Eye (tissue), 1 donor: ENCODE measurements around the gene FCSK.
A peak's percentile ranks its signal among the peaks of the same experiment; 100 is the strongest.

Experiments used
- DNase-seq: peaks from one replicate; pipeline ENCODE4 v3.0.0-alpha.2; 2015

The FCSK gene

DNA sequence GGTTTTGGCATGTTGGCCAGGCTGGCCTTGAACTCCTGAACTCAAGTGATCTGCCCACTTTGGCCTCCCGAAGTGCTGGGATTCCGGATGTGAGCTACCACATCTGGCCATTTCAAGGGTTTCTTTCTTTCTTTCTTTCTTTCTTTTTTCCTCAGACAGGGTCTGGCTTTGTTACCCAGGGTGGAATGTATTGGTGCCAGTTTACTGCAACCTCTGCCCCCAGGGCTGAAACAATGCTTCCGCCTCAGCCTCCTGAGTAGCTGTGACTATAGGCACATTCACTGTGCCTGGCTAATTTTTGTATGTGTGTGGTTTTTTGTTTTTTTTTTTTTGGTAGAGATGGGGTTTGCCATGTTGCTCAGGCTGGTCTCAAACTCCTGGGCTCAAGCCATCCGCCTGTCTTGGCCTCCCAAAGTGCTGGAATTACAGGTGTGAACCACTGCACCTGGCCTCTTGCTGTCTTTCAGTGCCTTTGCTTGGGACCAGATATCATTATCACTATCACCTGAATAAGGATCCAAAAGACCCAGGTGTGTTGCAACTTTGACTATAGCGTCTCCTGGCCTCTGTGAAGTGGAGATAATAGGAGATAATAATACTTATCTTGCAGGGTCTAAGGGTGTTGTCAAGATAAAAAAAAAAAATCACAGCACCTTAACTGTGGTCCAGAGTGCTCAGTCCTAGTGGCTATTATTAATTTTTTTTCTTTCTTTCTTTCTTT, 3.2 kb downstream of the FCSK start:
- no peak for DNase-seq

DNA sequence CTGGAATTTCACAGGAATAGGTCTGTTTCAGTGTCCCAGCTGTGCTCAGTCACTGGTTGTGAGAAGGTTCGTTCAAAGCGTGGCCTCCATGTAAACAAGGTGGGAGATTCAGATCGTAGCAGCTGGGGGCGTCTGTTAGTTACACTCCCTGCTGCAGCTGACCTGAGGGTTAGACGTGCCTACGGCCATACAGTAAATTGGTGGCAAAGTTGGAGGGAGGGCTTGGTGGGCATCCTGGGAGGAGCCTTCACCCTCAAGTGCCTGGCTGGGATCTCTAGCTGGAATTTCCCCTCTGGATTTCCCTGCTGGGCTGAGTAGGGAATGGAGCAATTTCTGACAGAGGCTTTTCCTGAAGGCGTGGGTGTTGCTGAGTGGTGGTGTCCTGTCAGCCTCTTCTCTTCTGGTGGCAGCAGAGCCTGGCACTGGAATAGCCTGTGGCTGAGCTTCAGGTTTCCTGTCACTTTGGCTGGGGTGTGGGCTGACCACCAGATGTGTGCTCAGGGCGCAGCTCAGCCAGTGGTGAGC, 6.4 kb downstream of the FCSK start:
- DNase-seq, result no peak

DNA sequence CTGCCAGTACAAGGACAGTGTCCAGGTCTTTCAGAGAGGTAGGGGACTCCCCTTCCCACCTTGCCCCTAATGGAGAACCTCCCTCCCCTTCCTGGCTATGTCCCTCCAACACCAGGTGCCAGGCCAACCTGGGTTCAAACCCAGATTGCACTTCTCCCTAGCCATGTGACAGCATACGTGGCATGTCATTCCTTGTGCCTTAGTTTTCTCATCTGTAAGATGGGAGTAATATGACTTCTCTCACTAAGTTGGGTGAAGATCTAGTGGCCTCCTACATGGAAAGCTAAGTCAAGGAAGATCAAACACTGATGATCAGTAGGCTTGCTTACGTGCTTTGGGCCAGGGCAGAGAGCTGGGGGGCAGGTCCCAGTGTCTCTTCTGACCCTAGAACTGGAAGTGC, 8.8 kb downstream of the FCSK start:
- DNase-seq, result no peak

DNA sequence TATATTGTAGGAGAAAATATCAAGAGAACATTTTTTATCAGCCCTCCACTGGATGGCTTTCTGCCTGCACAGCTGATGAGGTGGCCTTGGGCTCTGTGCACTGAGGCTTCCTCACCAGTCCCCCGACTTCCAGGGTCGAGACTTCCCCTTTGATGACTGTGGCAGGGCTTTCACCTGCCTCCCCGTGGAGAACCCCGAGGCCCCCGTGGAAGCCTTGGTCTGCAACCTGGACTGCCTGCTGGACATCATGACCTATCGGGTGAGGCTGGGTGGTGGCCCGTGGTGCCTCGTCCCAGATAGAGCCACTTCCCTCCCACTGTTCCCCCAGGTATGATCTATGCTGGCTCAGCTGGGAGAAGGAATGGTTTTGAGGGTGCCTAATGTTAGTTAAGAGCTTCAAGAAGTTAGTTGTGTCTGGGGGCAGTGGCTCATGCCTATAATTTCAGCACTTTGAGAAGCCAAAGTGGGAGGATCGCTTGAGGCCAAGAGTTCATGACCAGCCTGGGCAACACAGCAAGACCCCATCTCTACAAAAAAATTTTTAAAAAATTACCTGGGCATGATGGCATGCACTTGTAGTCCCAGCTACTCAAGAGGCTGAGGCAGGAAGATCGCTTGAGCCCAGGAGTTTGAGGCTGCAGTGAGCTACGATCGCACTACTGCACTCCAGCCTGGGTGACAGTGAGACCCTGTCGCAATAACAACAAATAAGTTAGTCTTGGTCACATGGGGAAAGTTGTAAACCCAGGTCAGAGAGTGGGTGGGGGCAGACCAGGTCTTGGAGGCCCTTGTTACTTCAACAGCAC, 11.8 kb downstream of the FCSK start:
- no peak for DNase-seq

DNA sequence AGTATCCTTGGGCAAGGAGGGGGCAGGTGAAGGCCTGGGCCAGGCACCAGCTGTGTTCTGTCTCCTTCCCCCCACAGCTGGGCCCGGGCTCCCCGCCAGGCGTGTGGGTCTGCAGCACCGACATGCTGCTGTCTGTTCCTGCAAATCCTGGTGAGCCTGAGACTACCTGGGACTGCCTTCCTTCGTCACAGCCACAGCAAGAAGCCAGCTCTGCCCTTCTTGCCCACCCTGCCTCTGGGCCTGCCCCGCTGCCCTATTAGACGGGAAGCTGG, 12.3 kb downstream of the FCSK start:
- DNase-seq, result no peak

DNA sequence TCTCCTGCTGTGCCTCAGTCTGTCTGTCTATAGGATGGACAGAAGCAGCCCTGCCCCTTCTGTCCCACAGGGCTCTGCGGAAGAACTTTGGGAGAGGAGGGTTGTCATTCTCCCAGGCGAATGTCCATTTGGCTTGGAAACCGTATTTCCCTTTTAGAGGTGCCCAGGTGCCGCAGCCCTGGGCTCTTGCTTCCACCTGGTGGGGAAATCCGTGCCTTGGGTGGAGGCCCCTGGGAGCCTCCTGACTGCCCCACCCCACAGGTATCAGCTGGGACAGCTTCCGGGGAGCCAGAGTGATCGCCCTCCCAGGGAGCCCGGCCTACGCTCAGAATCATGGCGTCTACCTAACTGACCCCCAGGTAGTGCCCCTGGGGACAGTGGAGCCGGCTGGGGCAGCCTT, 12.7 kb downstream of the FCSK start:
- DNase-seq, result no peak

DNA sequence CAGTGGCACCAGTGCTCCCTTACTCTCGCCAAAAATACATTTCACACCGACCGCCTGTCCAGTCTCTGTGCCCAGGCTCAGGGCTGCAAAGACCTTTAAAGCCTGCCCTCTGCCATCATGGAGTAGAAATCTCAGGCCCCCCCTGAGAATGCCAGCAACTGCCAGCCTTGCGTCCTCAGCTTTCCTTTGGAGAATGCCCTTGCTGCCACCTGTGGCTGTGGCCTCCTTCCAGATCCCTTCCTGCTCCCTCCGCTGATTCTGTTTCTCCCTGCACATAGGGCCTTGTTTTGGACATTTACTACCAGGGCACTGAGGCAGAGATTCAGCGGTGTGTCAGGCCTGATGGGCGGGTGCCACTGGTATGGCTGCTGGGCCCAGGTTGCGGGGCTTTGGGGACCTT, 13.2 kb downstream of the FCSK start:
- DNase-seq, result no peak

DNA sequence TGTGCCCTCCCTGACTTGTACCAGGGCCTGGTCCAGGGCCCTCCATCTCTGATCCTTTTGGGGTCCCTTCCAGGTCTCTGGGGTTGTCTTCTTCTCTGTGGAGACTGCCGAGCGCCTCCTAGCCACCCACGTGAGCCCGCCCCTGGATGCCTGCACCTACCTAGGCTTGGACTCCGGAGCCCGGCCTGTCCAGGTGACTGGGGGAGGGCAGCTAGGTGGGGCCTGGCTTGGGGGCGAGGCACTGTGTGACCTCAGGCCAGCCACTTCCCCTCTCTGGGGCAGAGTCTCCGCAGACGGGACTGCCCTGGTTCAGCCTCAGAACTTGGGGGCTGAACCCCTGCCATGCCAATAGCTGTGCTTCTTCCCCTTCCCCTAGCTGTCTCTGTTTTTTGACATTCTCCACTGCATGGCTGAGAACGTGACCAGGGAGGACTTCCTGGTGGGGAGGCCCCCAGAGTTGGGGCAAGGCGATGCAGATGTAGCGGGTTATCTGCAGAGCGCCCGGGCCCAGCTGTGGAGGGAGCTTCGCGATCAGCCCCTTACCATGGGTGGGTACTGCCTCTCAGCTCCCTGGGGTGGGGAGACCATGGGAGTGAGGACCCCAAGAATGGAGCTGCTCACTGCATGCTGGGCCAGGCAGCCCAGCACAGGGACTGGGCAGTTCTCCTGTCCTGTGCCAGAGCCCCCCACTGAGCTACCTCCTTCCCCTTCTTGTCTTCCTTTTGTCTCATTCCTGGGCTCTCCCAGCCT, 14.6 kb downstream of the FCSK start:
- DNase-seq, result no peak

DNA sequence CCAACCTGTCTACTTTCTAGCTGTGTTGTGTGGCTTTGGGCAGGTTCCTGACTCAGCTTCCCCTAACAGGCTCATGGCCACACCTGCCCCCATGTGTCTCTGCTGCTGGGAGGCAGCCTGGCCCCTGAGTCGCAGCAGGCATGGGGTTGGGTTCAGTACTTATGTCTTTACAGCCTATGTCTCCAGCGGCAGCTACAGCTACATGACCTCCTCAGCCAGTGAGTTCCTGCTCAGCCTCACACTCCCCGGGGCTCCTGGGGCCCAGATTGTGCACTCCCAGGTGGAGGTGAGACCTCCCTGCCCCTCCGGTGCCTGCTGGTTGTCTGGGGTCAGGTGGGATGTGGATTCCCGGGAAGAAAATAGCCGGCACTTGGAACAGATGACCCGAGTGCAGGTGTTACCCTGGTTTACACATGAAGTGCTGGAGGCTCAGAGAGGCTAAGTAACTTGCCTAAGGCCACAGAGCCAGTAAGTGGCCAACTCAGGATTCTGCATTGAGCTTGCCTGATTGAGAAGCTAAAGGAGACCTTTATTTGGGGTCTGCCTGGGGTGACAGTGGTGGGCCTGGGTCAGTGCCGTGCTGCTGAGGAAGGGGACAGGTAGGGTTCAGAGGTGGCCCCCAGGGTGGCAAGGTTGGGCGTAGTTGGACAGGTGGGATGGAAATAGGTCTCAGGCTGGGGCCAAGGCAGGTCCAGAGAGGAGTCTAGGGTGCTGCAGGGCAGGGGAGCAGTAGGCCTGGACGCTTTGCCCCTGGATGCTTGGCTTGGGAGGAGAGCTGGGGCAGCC, 15.9 kb downstream of the FCSK start:
- no peak for DNase-seq

DNA sequence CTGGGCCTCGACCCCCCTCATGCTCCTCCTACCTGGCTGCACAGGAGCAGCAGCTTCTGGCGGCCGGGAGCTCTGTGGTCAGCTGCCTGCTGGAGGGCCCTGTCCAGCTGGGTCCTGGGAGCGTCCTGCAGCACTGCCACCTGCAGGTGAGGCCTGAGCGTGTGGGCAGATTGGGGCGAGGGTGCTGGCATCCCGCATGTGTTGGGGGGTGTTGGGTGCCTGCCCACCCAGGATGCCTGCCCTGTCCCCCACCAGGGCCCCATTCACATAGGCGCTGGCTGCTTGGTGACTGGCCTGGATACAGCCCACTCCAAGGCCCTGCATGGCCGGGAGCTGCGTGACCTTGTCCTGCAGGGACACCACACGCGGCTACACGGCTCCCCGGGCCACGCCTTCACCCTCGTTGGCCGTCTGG, 16.5 kb downstream of the FCSK start:
- DNase-seq, result peak; percentile 45

DNA sequence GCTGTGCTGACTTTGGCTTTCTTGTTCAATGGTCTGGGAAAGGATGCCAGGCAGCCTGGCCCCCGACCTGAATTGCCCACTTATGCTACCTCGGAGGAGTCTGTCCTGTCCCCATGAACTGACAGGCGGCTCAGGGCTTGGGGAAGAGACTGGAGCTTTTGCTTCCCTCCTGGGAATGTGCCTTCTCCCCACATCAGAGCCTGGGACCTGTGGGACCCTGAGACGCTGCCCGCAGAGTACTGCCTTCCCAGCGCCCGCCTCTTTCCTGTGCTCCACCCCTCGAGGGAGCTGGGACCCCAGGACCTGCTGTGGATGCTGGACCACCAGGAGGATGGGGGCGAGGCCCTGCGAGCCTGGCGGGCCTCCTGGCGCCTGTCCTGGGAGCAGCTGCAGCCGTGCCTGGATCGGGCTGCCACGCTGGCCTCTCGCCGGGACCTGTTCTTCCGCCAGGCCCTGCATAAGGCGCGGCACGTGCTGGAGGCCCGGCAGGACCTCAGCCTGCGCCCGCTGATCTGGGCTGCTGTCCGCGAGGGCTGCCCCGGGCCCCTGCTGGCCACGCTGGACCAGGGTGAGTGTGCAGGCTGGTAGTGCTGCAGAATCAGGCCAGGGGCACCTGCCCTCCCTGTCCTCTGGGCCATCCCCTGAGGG, 18.5 kb downstream of the FCSK start:
- no peak for DNase-seq

DNA sequence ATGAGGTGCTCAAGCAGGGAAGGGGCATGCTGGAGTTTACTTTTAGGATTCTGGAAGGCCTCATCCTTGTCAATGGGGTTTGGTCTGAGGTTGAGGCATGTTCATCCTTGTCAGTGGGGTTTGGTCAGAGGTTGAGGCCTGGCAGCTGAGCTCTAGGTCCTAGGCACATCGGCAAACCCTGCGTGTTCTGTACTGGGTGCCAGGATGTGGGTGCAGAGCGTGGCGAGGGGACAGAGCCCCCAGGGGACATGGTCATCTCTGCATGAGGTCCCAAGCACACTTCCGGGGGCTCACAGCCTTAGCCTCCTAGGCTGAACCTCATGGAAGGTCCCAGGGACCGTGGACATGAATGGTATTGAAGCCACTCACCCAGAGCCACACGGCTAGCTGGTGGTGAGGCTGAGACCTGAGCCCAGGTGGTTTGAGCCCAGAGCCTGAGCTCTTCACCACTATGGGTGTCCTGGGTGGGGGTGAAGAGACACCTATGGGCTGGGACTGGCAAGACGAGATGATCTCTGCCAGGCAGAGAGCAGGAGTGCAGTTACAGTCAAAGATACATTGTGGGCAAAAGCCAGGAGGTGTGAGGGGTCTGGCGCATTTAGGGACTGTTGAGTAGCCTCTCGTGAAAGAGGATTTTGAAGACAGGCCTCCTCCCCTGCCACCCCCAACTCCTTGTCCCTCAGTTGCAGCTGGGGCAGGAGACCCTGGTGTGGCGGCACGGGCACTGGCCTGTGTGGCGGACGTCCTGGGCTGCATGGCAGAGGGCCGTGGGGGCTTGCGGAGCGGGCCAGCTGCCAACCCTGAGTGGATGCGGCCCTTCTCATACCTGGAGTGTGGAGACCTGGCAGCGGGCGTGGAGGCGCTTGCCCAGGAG, 19.3 kb downstream of the FCSK start:
- no peak for DNase-seq

DNA sequence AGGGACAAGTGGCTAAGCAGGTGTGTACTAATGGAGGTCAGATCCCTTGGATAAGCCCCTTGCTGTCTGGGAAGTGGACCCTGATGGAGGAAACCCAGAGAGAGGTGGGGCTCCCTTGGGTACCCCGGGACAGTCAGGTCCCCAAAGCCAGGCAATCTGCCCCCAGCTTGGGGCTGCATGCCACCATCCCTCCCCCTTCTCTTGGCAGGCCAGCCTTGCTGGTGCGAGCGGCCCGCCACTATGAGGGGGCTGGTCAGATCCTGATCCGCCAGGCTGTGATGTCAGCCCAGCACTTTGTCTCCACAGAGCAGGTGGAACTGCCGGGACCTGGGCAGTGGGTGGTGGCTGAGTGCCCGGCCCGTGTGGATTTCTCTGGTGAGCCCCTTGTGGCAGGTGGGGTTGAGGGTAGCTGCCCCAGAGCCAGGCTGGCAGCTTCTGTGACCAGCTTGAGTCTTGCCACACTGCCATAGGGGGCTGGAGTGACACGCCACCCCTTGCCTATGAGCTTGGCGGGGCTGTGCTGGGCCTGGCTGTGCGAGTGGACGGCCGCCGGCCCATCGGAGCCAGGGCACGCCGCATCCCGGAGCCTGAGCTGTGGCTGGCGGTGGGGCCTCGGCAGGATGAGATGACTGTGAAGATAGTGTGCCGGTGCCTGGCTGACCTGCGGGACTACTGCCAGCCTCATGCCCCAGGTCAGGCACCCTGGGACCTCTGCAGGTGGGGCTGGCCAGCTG, 20.1 kb downstream of the FCSK start:
- DNase-seq, result no peak

DNA sequence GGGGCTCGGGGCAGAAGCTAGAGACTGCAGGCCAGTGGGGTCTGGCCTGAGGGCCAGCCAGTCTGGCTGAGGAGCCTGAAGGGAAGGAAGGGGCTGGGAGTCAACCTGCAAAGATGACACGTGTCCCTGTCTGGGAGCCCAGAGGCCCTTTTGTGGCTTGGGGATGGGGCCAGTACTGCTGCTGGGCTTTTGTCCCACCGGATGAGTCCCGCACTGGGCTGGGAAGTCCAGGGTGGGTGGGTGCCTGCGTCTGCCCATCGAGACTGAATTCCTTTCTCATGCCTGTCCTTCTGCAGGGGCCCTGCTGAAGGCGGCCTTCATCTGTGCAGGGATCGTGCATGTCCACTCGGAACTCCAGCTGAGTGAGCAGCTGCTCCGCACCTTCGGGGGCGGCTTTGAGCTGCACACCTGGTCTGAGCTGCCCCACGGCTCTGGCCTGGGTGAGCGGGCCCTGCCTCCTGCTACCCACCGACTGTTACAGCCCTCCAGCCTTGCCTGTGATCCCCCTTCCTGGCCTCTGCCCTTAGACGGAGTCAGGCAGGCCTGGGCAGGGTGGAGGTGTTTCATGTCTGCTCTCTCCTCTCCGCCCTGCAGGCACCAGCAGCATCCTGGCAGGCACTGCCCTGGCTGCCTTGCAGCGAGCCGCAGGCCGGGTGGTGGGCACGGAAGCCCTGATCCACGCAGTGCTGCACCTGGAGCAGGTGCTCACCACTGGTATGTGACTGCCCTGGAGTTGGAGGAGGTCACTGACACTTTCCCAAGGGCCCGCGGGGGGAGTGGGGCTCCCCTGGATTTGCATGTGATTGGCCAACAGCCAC, 20.9 kb downstream of the FCSK start:
- no peak for DNase-seq

DNA sequence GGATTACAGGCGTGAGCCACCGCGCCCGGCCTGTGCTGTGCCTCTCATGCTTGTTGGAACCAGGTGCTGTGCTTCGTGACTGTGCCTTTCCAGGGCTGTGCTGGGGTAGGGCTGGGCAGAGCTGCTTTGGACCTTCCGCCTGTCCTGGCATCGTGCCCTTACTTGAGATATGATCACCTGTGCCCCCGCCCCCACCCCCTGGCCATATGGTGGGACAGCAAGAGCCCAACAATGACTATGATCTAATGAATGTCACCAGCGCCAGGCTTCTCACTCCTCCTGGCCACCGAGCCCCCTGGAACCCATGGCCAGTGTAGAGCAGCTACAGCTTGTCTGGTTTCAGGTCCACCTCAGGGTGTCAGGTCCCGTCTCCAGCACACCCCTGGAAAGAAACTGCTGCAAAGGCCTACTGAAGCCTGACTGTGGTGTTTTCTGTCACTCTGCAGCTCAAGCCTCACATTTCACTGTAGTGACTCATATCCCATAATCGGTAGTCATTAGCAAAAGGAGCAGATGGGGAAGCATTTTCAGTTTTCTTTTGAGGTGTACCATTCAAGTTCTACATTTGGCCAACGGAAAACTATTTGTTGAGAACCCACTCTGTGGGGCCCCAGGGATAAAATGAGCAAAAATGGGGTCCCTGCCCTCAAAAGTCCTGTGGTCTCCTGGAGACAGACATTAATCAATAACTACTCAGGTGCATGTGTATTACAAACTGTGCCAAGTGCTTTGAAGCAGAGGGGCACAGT, 22.1 kb downstream of the FCSK start:
- DNase-seq, result no peak

DNA sequence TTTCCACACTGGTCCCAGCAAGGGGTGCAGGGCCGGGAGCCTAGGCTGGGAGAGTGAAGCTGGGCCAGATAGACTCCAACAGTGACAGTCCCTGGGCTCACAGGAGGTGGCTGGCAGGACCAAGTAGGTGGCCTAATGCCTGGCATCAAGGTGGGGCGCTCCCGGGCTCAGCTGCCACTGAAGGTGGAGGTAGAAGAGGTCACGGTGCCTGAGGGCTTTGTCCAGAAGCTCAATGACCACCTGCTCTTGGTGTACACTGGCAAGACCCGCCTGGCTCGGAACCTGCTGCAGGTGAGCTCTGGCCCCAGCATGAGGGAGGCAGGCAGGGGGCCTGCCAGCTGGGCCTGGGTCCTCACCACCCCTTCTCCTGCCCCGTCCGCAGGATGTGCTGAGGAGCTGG, 23.8 kb downstream of the FCSK start:
- DNase-seq, result no peak

DNA sequence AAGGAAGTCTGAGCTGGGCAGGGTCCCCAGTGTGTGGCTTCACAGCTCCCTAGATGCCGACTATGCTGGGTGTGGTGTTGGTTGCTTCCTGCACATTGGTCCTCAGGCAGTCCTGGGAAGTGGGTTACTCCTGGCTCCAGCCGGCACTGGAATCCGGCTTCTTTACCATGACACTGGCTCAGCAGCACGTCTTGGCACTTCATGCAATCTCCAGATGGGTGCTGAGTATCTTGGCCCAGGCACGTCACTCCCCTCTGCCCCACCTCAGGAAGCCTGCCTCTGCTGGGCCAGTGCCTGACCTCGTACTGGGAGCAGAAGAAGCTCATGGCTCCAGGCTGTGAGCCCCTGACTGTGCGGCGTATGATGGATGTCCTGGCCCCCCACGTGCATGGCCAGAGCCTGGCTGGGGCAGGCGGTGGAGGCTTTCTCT, 24.5 kb downstream of the FCSK start:
- DNase-seq, result no peak

DNA sequence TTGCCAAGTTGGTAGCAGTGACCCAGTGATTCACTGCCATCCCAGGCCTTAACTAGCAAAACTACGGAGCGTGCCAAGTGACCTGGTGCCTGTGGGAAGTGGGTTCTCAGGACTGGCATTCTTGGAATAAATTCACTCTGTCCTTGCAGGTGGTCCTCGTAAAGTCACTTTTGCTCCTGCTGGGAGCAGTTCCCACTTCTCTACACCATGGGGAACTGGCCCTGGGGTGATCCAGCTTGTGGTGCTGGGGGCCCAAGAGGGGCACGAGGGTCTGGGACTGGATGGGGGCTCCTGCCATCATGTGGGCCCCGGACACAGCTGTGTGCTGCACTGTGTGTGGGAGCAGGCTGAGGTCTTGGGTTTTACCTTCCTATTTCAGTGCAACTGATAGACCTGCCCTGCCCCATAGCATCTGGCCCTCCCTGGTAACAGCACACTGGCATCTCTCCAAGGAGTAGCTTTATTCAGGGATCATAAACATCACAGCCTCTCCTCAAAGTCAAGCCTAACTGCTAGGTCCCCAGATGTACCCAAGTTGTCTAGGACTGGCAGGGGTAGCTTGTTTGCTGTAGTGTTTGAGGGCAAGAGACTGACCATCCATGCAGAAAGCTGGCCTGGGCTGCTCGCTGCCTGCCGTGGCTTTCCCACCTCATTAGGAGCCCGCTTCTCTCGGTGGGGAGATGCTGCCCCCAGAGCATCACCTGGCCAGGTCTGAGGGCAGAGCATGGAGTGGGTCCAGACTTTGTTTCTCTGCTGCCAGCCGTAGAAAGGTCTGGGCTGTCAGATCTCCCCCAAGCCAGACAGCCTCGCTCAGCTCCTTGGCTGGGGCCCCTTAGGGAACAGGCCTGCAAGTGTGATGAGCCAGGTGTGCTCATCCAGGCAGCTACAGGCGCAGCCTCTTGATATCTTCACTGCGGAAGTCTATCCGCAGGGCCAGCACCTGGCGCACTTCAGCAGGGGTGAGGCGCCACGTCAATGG, 26.0 kb downstream of the FCSK start:
- DNase-seq, result no peak
